ENCODE data around the gene AURKB. TPM values are rescaled to one million over a fixed set of nuclear protein-coding genes. Genes with fewer than 3 reads are reported as not detected.

AURKB gene
- total RNA-seq, 1 donor, result 3.6 TPM

DNA sequence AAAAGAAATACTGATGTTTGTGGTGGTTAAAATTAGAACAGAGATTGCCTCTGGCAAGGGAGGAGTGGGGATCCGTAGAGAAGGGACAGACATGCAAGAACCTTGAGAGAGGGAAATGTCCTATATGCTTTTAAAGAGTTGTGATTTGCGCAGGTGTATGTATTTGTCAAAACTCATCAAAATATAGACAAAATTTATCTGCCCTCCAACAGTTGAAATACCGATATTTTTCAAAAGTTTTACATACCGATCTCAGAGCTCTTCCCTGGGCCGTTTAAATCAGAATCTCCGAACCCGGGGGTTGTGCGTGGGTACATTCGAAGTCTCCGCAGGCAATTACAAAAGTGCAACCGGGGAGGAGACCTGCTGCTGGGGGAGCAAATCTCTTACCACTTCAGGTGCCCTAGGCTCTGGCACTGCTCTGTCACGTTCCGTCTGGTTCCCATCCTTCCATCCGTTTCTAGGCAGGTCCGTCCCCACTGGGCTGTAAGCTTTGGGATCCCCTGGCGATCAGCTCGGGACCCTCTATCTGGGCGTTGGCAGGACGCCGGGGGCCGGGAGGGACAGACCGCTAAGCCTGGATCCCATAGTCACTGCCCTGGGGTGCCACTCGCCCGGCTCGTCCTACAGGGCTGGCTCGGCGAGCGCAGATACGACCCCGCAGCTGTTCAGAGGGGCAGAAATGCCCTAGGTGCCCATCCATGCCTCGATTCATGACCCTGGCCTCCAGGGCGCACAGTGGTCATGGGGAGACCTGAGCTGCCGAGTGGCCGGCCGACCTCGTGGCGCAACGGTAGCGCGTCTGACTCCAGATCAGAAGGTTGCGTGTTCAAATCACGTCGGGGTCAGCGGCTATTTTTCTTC is 24.6 kb downstream of the AURKB start:
- H3K9me3 ChIP-seq (ENCODE audit: low read depth, low read length), result no peaks in the 10 kb centered on the region
- H3K4me2 ChIP-seq (ENCODE audit: insufficient read depth, low read length), result peak overlapping the region; percentile 90
- H2AFZ ChIP-seq (ENCODE audit: low read length), result peak overlapping the region; percentile 96
- H4K20me1 ChIP-seq (ENCODE audit: insufficient read depth, low read length), result peaks cover 17% of the 10 kb centered on the region
- peaks cover 4% of the 10 kb centered on the region for H3K27me3 ChIP-seq (ENCODE audit: insufficient read depth, low read length)
- H3K36me3 ChIP-seq (ENCODE audit: insufficient read depth, low read length), result no peaks in the 10 kb centered on the region
- H3K4me3 ChIP-seq (ENCODE audit: insufficient read depth, low read length), result peak overlapping the region; percentile 90
- TF ChIP-seq, protein P1, sequence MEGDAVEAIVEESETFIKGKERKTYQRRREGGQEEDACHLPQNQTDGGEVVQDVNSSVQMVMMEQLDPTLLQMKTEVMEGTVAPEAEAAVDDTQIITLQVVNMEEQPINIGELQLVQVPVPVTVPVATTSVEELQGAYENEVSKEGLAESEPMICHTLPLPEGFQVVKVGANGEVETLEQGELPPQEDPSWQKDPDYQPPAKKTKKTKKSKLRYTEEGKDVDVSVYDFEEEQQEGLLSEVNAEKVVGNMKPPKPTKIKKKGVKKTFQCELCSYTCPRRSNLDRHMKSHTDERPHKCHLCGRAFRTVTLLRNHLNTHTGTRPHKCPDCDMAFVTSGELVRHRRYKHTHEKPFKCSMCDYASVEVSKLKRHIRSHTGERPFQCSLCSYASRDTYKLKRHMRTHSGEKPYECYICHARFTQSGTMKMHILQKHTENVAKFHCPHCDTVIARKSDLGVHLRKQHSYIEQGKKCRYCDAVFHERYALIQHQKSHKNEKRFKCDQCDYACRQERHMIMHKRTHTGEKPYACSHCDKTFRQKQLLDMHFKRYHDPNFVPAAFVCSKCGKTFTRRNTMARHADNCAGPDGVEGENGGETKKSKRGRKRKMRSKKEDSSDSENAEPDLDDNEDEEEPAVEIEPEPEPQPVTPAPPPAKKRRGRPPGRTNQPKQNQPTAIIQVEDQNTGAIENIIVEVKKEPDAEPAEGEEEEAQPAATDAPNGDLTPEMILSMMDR (IDR thresholded peaks at IDR 0.05; ENCODE audit: extremely low read depth, low read depth, low read length), result no peak
- peak overlapping the region; percentile 76 for H3K27ac ChIP-seq (ENCODE audit: low read depth, low read length)
- H3K79me2 ChIP-seq (ENCODE audit: insufficient read depth, low read length), result peaks cover 17% of the 10 kb centered on the region
- DNase-seq (ENCODE audit: insufficient read length, low spot score, missing footprints), result peak; percentile 90
- peaks cover 30% of the 10 kb centered on the region for H3K4me1 ChIP-seq (ENCODE audit: insufficient read depth, low read length)

DNA sequence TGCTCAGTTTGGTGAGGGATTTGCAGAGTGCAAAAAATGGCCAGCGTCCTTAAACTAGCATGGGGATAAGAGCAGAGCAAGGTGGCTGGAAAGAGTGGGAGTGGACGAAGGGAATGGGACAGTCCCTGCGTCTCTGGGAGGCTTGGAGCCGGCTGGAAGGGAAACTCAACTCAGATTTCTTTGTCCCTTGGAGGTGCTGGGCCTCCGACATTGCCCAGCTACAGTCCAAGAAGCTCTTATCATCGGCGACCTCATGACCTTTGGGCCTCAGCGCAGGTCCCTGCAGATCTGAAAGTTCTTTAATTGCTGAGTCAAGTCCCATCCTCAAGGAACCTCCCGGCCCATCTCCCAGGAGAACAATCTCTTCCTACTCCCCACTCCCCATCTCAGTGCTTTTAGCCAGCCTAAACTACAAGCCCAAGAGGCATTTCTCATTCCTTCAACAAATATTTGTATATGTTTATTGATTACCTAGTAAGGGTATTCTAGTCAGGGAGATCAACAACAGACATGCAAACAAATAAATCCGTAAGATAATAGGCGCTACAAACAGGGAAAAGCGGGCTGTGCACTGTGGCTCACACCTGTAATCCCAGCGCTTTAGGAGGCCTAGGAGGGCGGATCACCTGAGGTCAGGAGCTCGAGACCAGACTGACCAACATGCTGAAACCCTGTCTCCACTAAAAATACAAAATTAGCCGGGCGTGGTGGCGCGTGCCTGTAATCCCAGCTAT is 33.2 kb downstream of the AURKB start:
- Histone ChIP-seq H4K20me1 (ENCODE audit: insufficient read depth, low read length) (no peaks in the 10 kb centered on the region), H3K79me2 (ENCODE audit: insufficient read depth, low read length) (peaks cover 17% of the 10 kb centered on the region), H3K27me3 (ENCODE audit: insufficient read depth, low read length) (no peaks in the 10 kb centered on the region), H3K4me3 (ENCODE audit: insufficient read depth, low read length) (peak overlapping the region; percentile 92), H3K36me3 (ENCODE audit: insufficient read depth, low read length) (no peaks in the 10 kb centered on the region), H2AFZ (ENCODE audit: low read length) (peak overlapping the region; percentile 97), H3K9me3 (ENCODE audit: low read depth, low read length) (no peaks in the 10 kb centered on the region), H3K4me1 (ENCODE audit: insufficient read depth, low read length) (peaks cover 27% of the 10 kb centered on the region), H3K4me2 (ENCODE audit: insufficient read depth, low read length) (peak overlapping the region; percentile 99), H3K27ac (ENCODE audit: low read depth, low read length) (peak overlapping the region; percentile 83)
- no peak for DNase-seq (ENCODE audit: insufficient read length, low spot score, missing footprints)
- TF ChIP-seq, protein P1 (IDR thresholded peaks at IDR 0.05; ENCODE audit: extremely low read depth, low read depth, low read length), result no peak

DNA sequence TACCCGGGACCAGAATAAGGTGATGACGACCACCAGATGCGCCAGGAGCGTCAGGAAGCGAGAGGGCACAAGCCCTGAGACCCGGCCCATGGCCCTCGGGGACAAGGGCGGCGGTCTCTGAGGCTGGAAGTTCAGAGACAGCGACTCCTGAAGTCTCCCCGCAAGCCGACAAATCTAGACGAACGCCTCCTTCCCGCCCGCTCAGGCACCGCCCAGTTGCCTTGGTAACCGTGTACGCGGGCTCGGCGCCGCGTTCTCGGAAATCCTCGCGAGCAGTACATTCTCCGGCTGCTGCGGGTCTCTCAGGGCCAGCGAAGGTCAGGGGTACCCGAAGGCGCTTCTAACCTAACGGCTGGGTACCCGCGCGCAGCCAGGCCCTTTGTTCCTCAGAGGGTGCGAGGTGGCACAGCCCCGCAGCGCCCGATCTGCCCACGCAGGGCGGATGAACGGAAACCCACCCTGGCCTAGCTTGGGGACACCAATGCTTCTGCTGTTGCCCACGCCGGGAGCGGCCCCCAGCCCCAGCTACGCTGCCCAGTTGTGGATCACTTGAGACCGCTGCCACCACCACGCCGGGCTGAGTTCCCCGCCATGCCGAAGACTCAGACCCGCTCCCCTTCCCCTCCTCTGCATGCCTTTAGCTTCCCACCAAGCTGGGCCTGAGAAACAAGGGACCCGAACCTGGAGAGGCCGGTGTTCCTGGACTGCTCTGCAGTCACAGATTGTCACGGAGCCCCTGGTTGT is 34.0 kb downstream of the AURKB start, which contains the start of gene TMEM107:
TSS of gene TMEM107 (minus strand) at position 184 of the 744 bp plus-strand sequence. CDS start at position 90, 94 bp downstream.
- Histone ChIP-seq H4K20me1 (ENCODE audit: insufficient read depth, low read length) (no peaks in the 10 kb centered on the region), H3K27me3 (ENCODE audit: insufficient read depth, low read length) (no peaks in the 10 kb centered on the region), H3K4me3 (ENCODE audit: insufficient read depth, low read length) (peak within 1 kb of the TSS; percentile 92), H3K79me2 (ENCODE audit: insufficient read depth, low read length) (peaks cover 17% of the 10 kb centered on the region), H3K36me3 (ENCODE audit: insufficient read depth, low read length) (no peaks in the 10 kb centered on the region), H3K9me3 (ENCODE audit: low read depth, low read length) (no peaks in the 10 kb centered on the region), H3K4me2 (ENCODE audit: insufficient read depth, low read length) (peak within 1 kb of the TSS; percentile 99), H3K4me1 (ENCODE audit: insufficient read depth, low read length) (peaks cover 27% of the 10 kb centered on the region), H3K27ac (ENCODE audit: low read depth, low read length) (peak within 1 kb of the TSS; percentile 83), H2AFZ (ENCODE audit: low read length) (peak within 1 kb of the TSS; percentile 97)
- DNase-seq (ENCODE audit: insufficient read length, low spot score, missing footprints), result peak; percentile 94
- TF ChIP-seq, protein P1 (IDR thresholded peaks at IDR 0.05; ENCODE audit: extremely low read depth, low read depth, low read length), result no peak
